Lung (tissue), 12 donors: Measurements from ENCODE around the gene VCP. TPM values are rescaled to one million over a fixed set of nuclear protein-coding genes. Genes with fewer than 3 reads are reported as not detected.

ENCODE experiments used
- ATAC-seq: fragments of 200-7000 bp; cut with Tn5 transposase; one replicate; pipeline ENCODE4 v1.9.1; 2020; ENCODE audit warnings: moderate number of reproducible peaks; ENCODE audit not compliant: insufficient read depth, low FRiP score
- DNase-seq, 3 donors: peaks; one replicate each; pipeline ENCODE4 v3.0.0-alpha.2; 2013 to 2017
- H3K27ac ChIP-seq, 2 donors: one replicate each; pipeline ENCODE4 v1.5.1; 2013; ENCODE audit warnings: mild to moderate bottlenecking in 2 of 2, moderate library complexity in 2 of 2, control low read depth in 1 of 2, inconsistent platforms in 1 of 2, low read depth in 1 of 2, low read length in 1 of 2
- H3K27me3 ChIP-seq, 3 donors: one replicate each; pipeline ENCODE4 v1.5.1; 2013; ENCODE audit warnings: low read length in 2 of 3; ENCODE audit not compliant: control insufficient read depth in 3 of 3, insufficient read depth in 3 of 3
- H3K36me3 ChIP-seq, 4 donors: one replicate each; pipeline ENCODE4 v1.5.1; 2013; ENCODE audit warnings: low read length in 4 of 4, mild to moderate bottlenecking in 1 of 4, moderate library complexity in 1 of 4; ENCODE audit not compliant: control insufficient read depth in 4 of 4, insufficient read depth in 4 of 4
- H3K4me1 ChIP-seq, 5 donors: one replicate each; pipeline ENCODE4 v1.5.1; 2013; ENCODE audit warnings: low read length in 5 of 5, mild to moderate bottlenecking in 2 of 5, moderate library complexity in 1 of 5; ENCODE audit not compliant: control insufficient read depth in 5 of 5, insufficient read depth in 5 of 5
- H3K4me3 ChIP-seq: one replicate; pipeline ENCODE4 v1.5.1; 2013; ENCODE audit warnings: mild to moderate bottlenecking, control low read depth, moderate library complexity
- H3K9ac ChIP-seq, 2 donors: one replicate each; pipeline ENCODE4 v1.5.1; 2013; ENCODE audit warnings: low read length in 2 of 2, control low read depth in 1 of 2; ENCODE audit not compliant: insufficient read depth in 1 of 2
- H3K9me3 ChIP-seq, 4 donors: one replicate each; pipeline ENCODE4 v1.5.1; 2013; ENCODE audit warnings: low read length in 3 of 4, mild to moderate bottlenecking in 1 of 4, moderate library complexity in 1 of 4; ENCODE audit not compliant: control insufficient read depth in 4 of 4, insufficient read depth in 3 of 4
- WGBS, 2 donors: extraction: QIAGEN DNeasy Blood & Tissue Kit; methylation state at CpG; one replicate each; pipeline ENCODE4 v1.1.7; 2013; 5-methylcytosine and 5-hydroxymethylcytosine counted together
- polyA plus RNA-seq, 2 donors: library from polyadenylated mRNA; stranded (reverse); fragments of 200-250 nt; gene quantifications; one replicate each; pipeline ENCODE4 v1.2.1, GENCODE V29; 2013
- total RNA-seq, 2 donors: library from RNA; depleted of rRNA in 1 of 2; stranded (reverse); fragments of >200 nt in 1 of 2; gene quantifications; one replicate each; pipeline ENCODE4 v1.2.1, GENCODE V29; 2014 to 2021
- TF ChIP-seq, protein P1 (sequence below): IDR thresholded peaks from 2 replicates; pipeline ENCODE4 v1.5.1; 2012; ENCODE audit warnings: mild to moderate bottlenecking; ENCODE audit errors: control extremely low read depth, extremely low read depth
- donor health status: control.
- donor health status: control.
- donor health status: Bipolar disorder and iron deficiency.
- donor health status: healthy.
- donor health status: DM: yes; HTN: yes; CAD: no.

The VCP gene
- total and polyA plus RNA-seq, 4 donors = 58.5 to 249 (median 178) TPM

DNA sequence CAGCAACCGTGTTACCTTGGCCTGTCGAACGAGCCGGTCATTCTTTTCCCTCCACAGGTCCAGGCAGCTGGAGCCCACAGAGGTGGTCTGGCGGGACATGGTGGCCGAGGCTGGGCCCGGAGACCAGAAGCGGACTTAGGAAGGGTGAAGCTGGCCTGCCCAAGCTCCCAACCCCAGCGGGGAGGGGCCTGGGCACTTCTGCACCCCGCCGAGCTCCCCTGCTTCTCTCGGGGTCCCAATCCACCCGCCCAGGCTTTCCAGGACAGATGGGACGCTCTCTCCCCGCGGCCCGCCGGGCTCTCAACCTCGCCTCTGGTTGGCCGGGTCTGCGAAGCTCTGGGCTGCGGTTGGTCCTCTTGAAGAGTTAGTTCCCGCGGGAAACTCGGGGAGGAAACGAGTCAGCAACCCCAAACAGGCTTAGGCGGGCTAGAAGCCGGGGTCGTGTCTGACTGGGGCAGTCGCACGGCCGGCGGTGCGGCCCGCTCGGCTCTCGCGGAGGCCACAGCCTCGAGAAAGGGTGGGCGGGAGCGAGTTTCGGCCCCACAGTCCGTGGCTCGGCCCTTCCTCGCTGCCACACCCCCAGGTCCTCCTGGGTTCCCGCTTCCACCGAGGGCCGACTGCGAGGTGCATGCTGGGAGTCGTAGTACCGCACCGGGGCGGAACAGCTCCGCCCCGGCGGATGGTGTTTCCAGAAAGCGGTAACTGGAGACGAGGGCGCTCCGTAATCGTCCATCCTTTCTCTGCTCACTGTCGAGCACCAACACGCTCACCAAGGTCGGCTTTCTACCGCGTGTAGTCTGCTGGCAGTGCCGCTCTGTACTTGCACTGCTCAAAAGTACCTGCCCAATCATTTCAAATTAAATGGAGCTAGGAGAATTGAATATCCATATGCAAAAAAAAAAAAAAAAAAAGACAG lies 7.3 kb upstream of the VCP start, which contains the start of gene FANCG:
FANCG (minus strand) TSS at position 517 of the 916 bp plus-strand sequence; CDS start at position 99, 418 bp downstream.
- H3K27me3 ChIP-seq = no peaks in the 10 kb centered on the region
- H3K4me3 ChIP-seq = peak within 1 kb of the TSS; percentile 66
- 0% methylated on average over 65 to 67 of the region's 67 CpGs for WGBS, 2 donors
- DNase-seq (peak; percentile 92 to 95 (median 95)), ATAC-seq (peak; percentile 97)
- TF ChIP-seq, protein P1, sequence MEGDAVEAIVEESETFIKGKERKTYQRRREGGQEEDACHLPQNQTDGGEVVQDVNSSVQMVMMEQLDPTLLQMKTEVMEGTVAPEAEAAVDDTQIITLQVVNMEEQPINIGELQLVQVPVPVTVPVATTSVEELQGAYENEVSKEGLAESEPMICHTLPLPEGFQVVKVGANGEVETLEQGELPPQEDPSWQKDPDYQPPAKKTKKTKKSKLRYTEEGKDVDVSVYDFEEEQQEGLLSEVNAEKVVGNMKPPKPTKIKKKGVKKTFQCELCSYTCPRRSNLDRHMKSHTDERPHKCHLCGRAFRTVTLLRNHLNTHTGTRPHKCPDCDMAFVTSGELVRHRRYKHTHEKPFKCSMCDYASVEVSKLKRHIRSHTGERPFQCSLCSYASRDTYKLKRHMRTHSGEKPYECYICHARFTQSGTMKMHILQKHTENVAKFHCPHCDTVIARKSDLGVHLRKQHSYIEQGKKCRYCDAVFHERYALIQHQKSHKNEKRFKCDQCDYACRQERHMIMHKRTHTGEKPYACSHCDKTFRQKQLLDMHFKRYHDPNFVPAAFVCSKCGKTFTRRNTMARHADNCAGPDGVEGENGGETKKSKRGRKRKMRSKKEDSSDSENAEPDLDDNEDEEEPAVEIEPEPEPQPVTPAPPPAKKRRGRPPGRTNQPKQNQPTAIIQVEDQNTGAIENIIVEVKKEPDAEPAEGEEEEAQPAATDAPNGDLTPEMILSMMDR = no peak
- H3K4me1 ChIP-seq = peaks cover 0 to 16% (median 7%) of the 10 kb centered on the region in 5 donors
- H3K9me3 ChIP-seq = no peaks in the 10 kb centered on the region
- peak within 1 kb of the TSS; percentile 57 to 66 for H3K27ac ChIP-seq
- peak within 1 kb of the TSS; percentile 51 to 80 for H3K9ac ChIP-seq
- H3K36me3 ChIP-seq = peaks cover 0 to 20% (median 9%) of the 10 kb centered on the region in 4 donors

DNA sequence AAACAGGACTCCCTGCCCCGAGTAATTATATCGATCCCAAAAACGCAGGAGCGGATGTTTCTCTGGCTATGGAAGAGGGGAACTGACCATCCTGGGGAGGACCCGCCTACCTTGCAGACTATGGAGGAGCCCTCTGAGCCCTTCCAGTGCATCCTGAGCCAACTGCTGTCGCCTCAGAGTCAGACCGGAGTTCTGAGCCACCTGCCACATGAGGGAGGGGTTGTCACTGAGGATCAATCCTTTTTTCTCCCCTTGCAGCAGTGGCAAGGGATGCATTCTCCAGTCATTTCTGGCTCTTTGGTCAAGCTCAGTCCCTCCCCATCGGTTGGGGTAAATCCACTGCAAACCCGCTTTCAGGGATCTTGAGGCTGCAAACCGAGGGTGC lies 6.6 kb upstream of the VCP start:
- no peak for ATAC-seq

DNA sequence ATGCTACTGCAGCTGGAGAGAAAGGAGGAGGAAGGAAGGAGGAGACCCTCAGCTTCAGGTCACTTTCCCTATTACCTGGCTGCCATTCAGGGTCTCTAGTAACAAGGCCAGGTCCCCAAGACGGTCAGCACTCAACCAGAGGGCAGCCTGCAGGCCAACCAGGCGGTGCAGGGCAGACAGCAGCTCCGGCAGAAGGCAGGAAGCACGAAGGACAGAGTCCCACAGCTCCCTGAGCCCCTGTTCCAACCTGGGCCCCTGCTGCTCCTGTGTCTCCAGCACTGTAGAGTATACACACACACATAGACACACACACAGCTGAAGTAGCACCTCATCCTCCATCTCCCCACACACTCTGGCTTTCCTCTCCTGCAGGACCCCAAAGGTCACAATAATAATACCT lies 5.6 kb upstream of the VCP start:
- Histone ChIP-seq H3K27ac (no peak overlapping the region), H3K9ac (peak overlapping the region in 1 of 2 donors; percentile 28), H3K4me3 (no peak overlapping the region), H3K9me3 (no peaks in the 10 kb centered on the region), H3K36me3 (peaks cover 0 to 29% (median 13%) of the 10 kb centered on the region in 4 donors), H3K4me1 (peaks cover 0 to 16% (median 7%) of the 10 kb centered on the region in 5 donors), H3K27me3 (no peaks in the 10 kb centered on the region)
- 74 to 79% methylated on average over 4 of the region's 4 CpGs for WGBS, 2 donors
- TF ChIP-seq, protein P1 = no peak
- DNase-seq (no peak), ATAC-seq (no peak)

More for the DNA sequence above, 6.6 kb upstream of the VCP start:
- no peak for DNase-seq
- H3K27ac ChIP-seq = peak overlapping the region; percentile 57 to 66
- H3K27me3 ChIP-seq = no peaks in the 10 kb centered on the region
- TF ChIP-seq, protein P1 = no peak
- no peaks in the 10 kb centered on the region for H3K9me3 ChIP-seq
- peaks cover 0 to 22% (median 12%) of the 10 kb centered on the region in 4 donors for H3K36me3 ChIP-seq
- peaks cover 0 to 16% (median 7%) of the 10 kb centered on the region in 5 donors for H3K4me1 ChIP-seq
- WGBS, 2 donors = 4 to 7% methylated on average over 10 of the region's 10 CpGs
- H3K9ac ChIP-seq = peak overlapping the region; percentile 51 to 69
- H3K4me3 ChIP-seq = peak overlapping the region; percentile 66
